ENCODE measurements around the gene SLC2A1. TPM values are rescaled to one million over a fixed set of nuclear protein-coding genes. Genes with fewer than 3 reads are reported as not detected.

The SLC2A1 gene
- polyA plus RNA-seq, 1 experiment = 193 TPM

GRCh38 chr1:42891465-42892138 lies 67.1 kb downstream of the SLC2A1 start:
- CTCF ChIA-PET = no interaction called here
- DNase-seq (ENCODE audit: low read depth) = no peak
- Histone ChIP-seq H3K27me3 (ENCODE audit: control insufficient read depth, insufficient read depth, low read length) (peaks cover 5% of the 10 kb centered on the region), H3K4me3 (ENCODE audit: low read depth, low read length) (no peak overlapping the region), H3K36me3 (ENCODE audit: control insufficient read depth, insufficient read depth, low read length) (no peaks in the 10 kb centered on the region)
- TF ChIP-seq CTCF (IDR thresholded peaks at IDR 0.05; ENCODE audit: insufficient read depth, low read depth, low read length) = no peak
- POLR2A ChIA-PET = no interaction called here

DNA sequence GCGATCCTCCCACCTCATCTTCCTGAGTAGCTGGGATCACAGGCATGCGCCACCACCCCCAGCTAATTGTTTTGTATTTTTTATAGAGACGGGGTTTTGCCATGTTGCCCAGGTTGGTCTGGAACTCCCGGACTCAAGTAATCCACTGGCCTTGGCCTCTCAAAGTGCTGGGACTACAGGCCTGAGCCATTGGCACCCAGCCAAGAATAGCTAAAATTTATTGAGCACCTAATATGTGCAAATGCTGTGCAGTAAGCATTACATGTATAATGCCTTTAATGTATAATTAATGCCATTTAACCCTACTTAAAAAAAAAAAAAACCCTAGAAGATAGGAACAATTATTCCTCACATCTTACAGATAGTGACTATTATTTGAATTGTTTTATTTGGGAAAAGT lies 69.4 kb downstream of the SLC2A1 start:
- POLR2A ChIA-PET = no interaction called here

GRCh38 chr1:42888013-42888633 lies 70.5 kb downstream of the SLC2A1 start:
- ChIA-PET CTCF (interaction anchor here (0.8 kb wide), 1 partner anchor 112 kb away, joined by 3 read pairs; no protein-coding TSS in a partner anchor), POLR2A (no interaction called here)
- no peaks in the 10 kb centered on the region for H3K36me3 ChIP-seq (ENCODE audit: control insufficient read depth, insufficient read depth, low read length)
- no peak overlapping the region for H3K4me3 ChIP-seq (ENCODE audit: low read depth, low read length)
- no peak for TF ChIP-seq CTCF (IDR thresholded peaks at IDR 0.05; ENCODE audit: insufficient read depth, low read depth, low read length)
- DNase-seq (ENCODE audit: low read depth) = no peak
- H3K27me3 ChIP-seq (ENCODE audit: control insufficient read depth, insufficient read depth, low read length) = peaks cover 5% of the 10 kb centered on the region

More for the DNA sequence above, 69.4 kb downstream of the SLC2A1 start:
- peaks cover 5% of the 10 kb centered on the region for H3K27me3 ChIP-seq (ENCODE audit: control insufficient read depth, insufficient read depth, low read length)
- TF ChIP-seq CTCF (IDR thresholded peaks at IDR 0.05; ENCODE audit: insufficient read depth, low read depth, low read length) = no peak
- CTCF ChIA-PET = interaction anchor here (1.3 kb wide), 1 partner anchor 14 kb away, joined by 4 read pairs; no protein-coding TSS in a partner anchor
- no peak for DNase-seq (ENCODE audit: low read depth)
- no peaks in the 10 kb centered on the region for H3K36me3 ChIP-seq (ENCODE audit: control insufficient read depth, insufficient read depth, low read length)
- H3K4me3 ChIP-seq (ENCODE audit: low read depth, low read length) = no peak overlapping the region

- POLR2A ChIA-PET = interaction anchor here (0.6 kb wide), 1 partner anchor 66 kb away, joined by 10 read pairs; no protein-coding TSS in a partner anchor
- CTCF ChIA-PET = interaction anchor here (0.8 kb wide), 1 partner anchor 111 kb away, joined by 3 read pairs; no protein-coding TSS in a partner anchor
- Histone ChIP-seq H3K36me3 (ENCODE audit: control insufficient read depth, insufficient read depth, low read length) (no peaks in the 10 kb centered on the region), H3K4me3 (ENCODE audit: low read depth, low read length) (no peak overlapping the region), H3K27me3 (ENCODE audit: control insufficient read depth, insufficient read depth, low read length) (peaks cover 5% of the 10 kb centered on the region)
- no peak for DNase-seq (ENCODE audit: low read depth)
- no peak for TF ChIP-seq CTCF (IDR thresholded peaks at IDR 0.05; ENCODE audit: insufficient read depth, low read depth, low read length)
These were observed 71.3 kb downstream of the SLC2A1 start for GRCh38 chr1:42887366-42887765.

GRCh38 chr1:42886800-42887199 lies 71.9 kb downstream of the SLC2A1 start:
- Histone ChIP-seq H3K36me3 (ENCODE audit: control insufficient read depth, insufficient read depth, low read length) (no peaks in the 10 kb centered on the region), H3K27me3 (ENCODE audit: control insufficient read depth, insufficient read depth, low read length) (peaks cover 3% of the 10 kb centered on the region), H3K4me3 (ENCODE audit: low read depth, low read length) (no peak overlapping the region)
- CTCF ChIA-PET = no interaction called here
- POLR2A ChIA-PET = interaction anchor here (0.6 kb wide), 1 partner anchor 65 kb away, joined by 10 read pairs; no protein-coding TSS in a partner anchor
- no peak for DNase-seq (ENCODE audit: low read depth)
- TF ChIP-seq CTCF (IDR thresholded peaks at IDR 0.05; ENCODE audit: insufficient read depth, low read depth, low read length) = no peak
